HCT116 (cell line): ENCODE results near the gene VWC2L. TPM values are rescaled to one million over a fixed set of nuclear protein-coding genes. Genes with fewer than 3 reads are reported as not detected.

ENCODE experiments used
- ATAC-seq: fragments of 200-7000 bp; cut with Tn5 transposase; 2 replicates; pipeline ENCODE4 v1.9.1; 2020; ENCODE audit warnings: mild to moderate bottlenecking, moderate library complexity
- BruUV-seq: library from RNA; stranded (reverse); fragments of 400-500 nt; replicated peaks from 2 replicates; lab custom pipeline; 2021; lab: Mats Ljungman, UMichigan
- CTCF ChIA-PET: fragments of 300-600 bp; sonication (Branson Sonifier 250); formaldehyde crosslinking; loops from one replicate; lab custom pipeline; 2021; ENCODE audit warnings: antibody characterized with exemption; lab: Charles Lee
- POLR2A ChIA-PET: fragments of 300-600, 350-600 bp; sonication (Branson Sonifier 250); formaldehyde crosslinking; loops from one replicate; lab custom pipeline; 2021; ENCODE audit warnings: antibody characterized with exemption; lab: Charles Lee
- RAD21 ChIA-PET, 2 experiments: fragments of 300-600 bp; sonication (Branson Sonifier 250); formaldehyde crosslinking; loops; one replicate each; lab custom pipeline; 2023; ENCODE audit warnings: low total read pairs in 2 of 2; ENCODE audit not compliant: uncharacterized antibody in 2 of 2, unreplicated experiment in 2 of 2, low non-redundant PET in 1 of 2; lab: Charles Lee
- DNase-seq: peaks from one replicate; pipeline ENCODE4 v3.0.0-alpha.2; 2010; ENCODE audit warnings: low read depth, low spot score
- H2AFZ ChIP-seq: fragments of 200-600 bp; shearing (Covaris generic), sonication (generic); 2 replicates; pipeline ENCODE4 v1.6.1; 2017; ENCODE audit warnings: low read depth, mixed run types, mixed read lengths, antibody characterized with exemption, low read length; ENCODE audit not compliant: poor library complexity, severe bottlenecking
- H3K27ac ChIP-seq: 2 replicates; pipeline ENCODE4 v1.5.1; 2012; ENCODE audit warnings: low read depth, low read length
- H3K27me3 ChIP-seq: fragments of 200-600 bp; sonication (generic); 2 replicates; pipeline ENCODE4 v1.6.1; 2016; ENCODE audit warnings: mixed run types, low read length, mixed read lengths; ENCODE audit not compliant: insufficient read depth
- H3K36me3 ChIP-seq, 2 experiments: fragments of 200-500 bp in 1 of 2; fragments of 200-600 bp in 1 of 2; sonication (Bioruptor generic) in 1 of 2; sonication (generic) in 1 of 2; 2 replicates each; pipeline versions ENCODE4 v1.5.1 to v1.6.1; 2014 to 2016; ENCODE audit warnings: low read length in 2 of 2, inconsistent platforms in 1 of 2, mixed read lengths in 1 of 2, mixed run types in 1 of 2; ENCODE audit not compliant: insufficient read depth in 2 of 2, control insufficient read depth in 1 of 2
- H3K4me1 ChIP-seq, 2 experiments: fragments of 200-600 bp in 1 of 2; sonication (generic) in 1 of 2; 2 replicates each; pipeline versions ENCODE4 v1.5.1 to v1.6.1; 2012 to 2017; ENCODE audit warnings: low read length in 2 of 2, inconsistent platforms in 1 of 2, mild to moderate bottlenecking in 1 of 2, mixed read lengths in 1 of 2, mixed run types in 1 of 2, moderate library complexity in 1 of 2; ENCODE audit not compliant: insufficient read depth in 2 of 2, control insufficient read depth in 1 of 2
- H3K4me2 ChIP-seq: fragments of 200-600 bp; sonication (generic); 2 replicates; pipeline ENCODE4 v1.6.1; 2017; ENCODE audit warnings: mixed run types, low read length, mixed read lengths
- H3K4me3 ChIP-seq, 2 experiments: fragments of 200-600 bp in 1 of 2; sonication (generic) in 1 of 2; replicated peaks in 1 of 2; 2 replicates each; pipeline ENCODE4 v1.5.1; 2011 to 2016; ENCODE audit warnings: low read length in 2 of 2, control low read depth in 1 of 2, low read depth in 1 of 2, mild to moderate bottlenecking in 1 of 2, mixed read lengths in 1 of 2, mixed run types in 1 of 2
- H3K79me2 ChIP-seq: fragments of 200-600 bp; sonication (generic); 2 replicates; pipeline ENCODE4 v1.6.1; 2017; ENCODE audit warnings: mild to moderate bottlenecking, mixed run types, low read length, moderate library complexity, mixed read lengths; ENCODE audit not compliant: insufficient read depth
- H3K9ac ChIP-seq: fragments of 200-600 bp; sonication (generic); 2 replicates; pipeline ENCODE4 v1.6.1; 2016; ENCODE audit warnings: low read length, mixed read lengths
- H3K9me2 ChIP-seq: fragments of 200-600 bp; sonication (generic), shearing (Covaris generic); 2 replicates; pipeline ENCODE4 v1.6.1; 2017; ENCODE audit warnings: mixed run types, mild to moderate bottlenecking, moderate library complexity; ENCODE audit not compliant: insufficient read depth
- H3K9me3 ChIP-seq, 2 experiments: fragments of 200-500 bp in 1 of 2; fragments of 200-600 bp in 1 of 2; sonication (Bioruptor generic) in 1 of 2; sonication (generic) in 1 of 2; 2 replicates each; pipeline ENCODE4 v1.6.1; 2014 to 2017; ENCODE audit warnings: low read length in 2 of 2, mixed read lengths in 2 of 2, inconsistent platforms in 1 of 2, low read depth in 1 of 2, mild to moderate bottlenecking in 1 of 2, mixed run types in 1 of 2, moderate library complexity in 1 of 2; ENCODE audit not compliant: control insufficient read depth in 1 of 2, insufficient read depth in 1 of 2
- H4K20me1 ChIP-seq: fragments of 200-600 bp; sonication (generic), shearing (Covaris generic); 2 replicates; pipeline ENCODE4 v1.6.1; 2017; ENCODE audit warnings: mixed run types, mild to moderate bottlenecking, moderate library complexity; ENCODE audit not compliant: insufficient read depth
- ATF3 ChIP-seq: IDR thresholded peaks from 2 replicates; pipeline ENCODE4 v1.6.1; 2012
- CBX3 ChIP-seq: IDR thresholded peaks from 2 replicates; pipeline ENCODE4 v1.6.1; 2012; ENCODE audit warnings: low read depth
- CEBPB ChIP-seq: IDR thresholded peaks from 2 replicates; pipeline ENCODE4 v1.6.1; 2012; ENCODE audit warnings: low read depth
- ELF1 ChIP-seq: IDR thresholded peaks from 2 replicates; pipeline ENCODE4 v1.6.1; 2012; ENCODE audit warnings: low read depth, borderline replicate concordance
- FOSL1 ChIP-seq: IDR thresholded peaks from 2 replicates; pipeline ENCODE4 v1.6.1; 2012; ENCODE audit warnings: low read depth
- JUND ChIP-seq: IDR thresholded peaks from 2 replicates; pipeline ENCODE4 v1.6.1; 2012
- RAD21 ChIP-seq: IDR thresholded peaks from 2 replicates; pipeline ENCODE4 v1.6.1; 2012; ENCODE audit warnings: low read depth, mild to moderate bottlenecking
- SIN3A ChIP-seq: IDR thresholded peaks from 2 replicates; pipeline ENCODE4 v1.6.1; 2012; ENCODE audit warnings: low read depth
- SRF ChIP-seq: IDR thresholded peaks from 2 replicates; pipeline ENCODE4 v1.6.1; 2012; ENCODE audit warnings: low read depth
- ZNF274 ChIP-seq: fragments of 200-500 bp; sonication (Bioruptor generic); IDR thresholded peaks from 2 replicates; pipeline ENCODE4 v1.6.1; 2014; ENCODE audit warnings: mild to moderate bottlenecking, low read depth, low read length, inconsistent platforms
- intact Hi-C: fragments of 100-400 bp; cut with micrococcal nuclease; formaldehyde crosslinking; loops from 2 replicates; pipeline ENCODE4 v1.10.0; 2022
- total RNA-seq: library from RNA; stranded (reverse); gene quantifications from one replicate; pipeline ENCODE4 v1.2.1, GENCODE V29; 2021; ENCODE audit not compliant: unreplicated experiment
- TF ChIP-seq, protein P1 (sequence below), 3 experiments: fragments of 200-600 bp in 1 of 3; sonication (generic) in 1 of 3; IDR thresholded peaks in 2 of 3; conservative IDR thresholded peaks in 1 of 3; 2 replicates each; pipeline ENCODE4 v1.5.1; 2012 to 2017; ENCODE audit warnings: low read depth in 2 of 3, low read length in 2 of 3, antibody characterized with exemption in 1 of 3, borderline replicate concordance in 1 of 3, control low read depth in 1 of 3, mild to moderate bottlenecking in 1 of 3, mixed read lengths in 1 of 3, mixed run types in 1 of 3, moderate library complexity in 1 of 3; ENCODE audit not compliant: insufficient read depth in 1 of 3

The VWC2L gene
- total RNA-seq, 1 experiment from 2014 or later: not detected

DNA sequence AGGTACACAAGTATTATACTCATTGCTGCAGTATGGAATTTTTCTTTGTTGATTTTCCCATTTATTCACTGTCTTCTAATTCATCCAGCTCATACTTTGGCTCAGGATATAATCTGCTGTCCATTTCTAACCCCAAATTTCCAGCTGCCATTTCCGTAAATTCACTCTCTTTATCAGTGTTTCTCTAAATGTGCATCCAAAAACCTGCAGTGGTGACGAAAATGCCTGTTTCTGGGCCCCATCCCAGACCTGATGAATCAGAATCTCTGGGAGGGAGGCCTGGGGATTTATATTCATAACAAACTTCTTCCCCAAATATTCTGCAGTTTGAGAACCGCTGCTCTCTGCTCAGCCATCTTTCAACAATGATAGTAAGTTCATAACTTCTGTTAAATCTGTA, 86.6 kb downstream of the VWC2L start:
- Histone ChIP-seq H3K4me3 (no peak overlapping the region), H3K4me1 (no peaks in the 10 kb centered on the region), H3K9me2 (no peaks in the 10 kb centered on the region), H3K4me2 (no peak overlapping the region), H3K79me2 (no peaks in the 10 kb centered on the region), H2AFZ (no peak overlapping the region), H3K27ac (no peak overlapping the region), H3K27me3 (no peaks in the 10 kb centered on the region), H4K20me1 (no peaks in the 10 kb centered on the region), H3K36me3 (no peaks in the 10 kb centered on the region), H3K9me3 (no peaks in the 10 kb centered on the region), H3K9ac (no peak overlapping the region)
- intact Hi-C loops: no loop called here
- RAD21 ChIA-PET: no interaction called here
- no peak for ATAC-seq
- BruUV-seq: no TSS peak
- POLR2A ChIA-PET: no interaction called here
- CTCF ChIA-PET: no interaction called here
- no peak for DNase-seq
- no peak for TF ChIP-seq FOSL1
- no peak for TF ChIP-seq ZNF274
- TF ChIP-seq RAD21: no peak
- TF ChIP-seq JUND: no peak
- no peak for TF ChIP-seq ELF1
- TF ChIP-seq SRF: no peak
- TF ChIP-seq SIN3A: no peak
- TF ChIP-seq ATF3: no peak
- TF ChIP-seq, protein P1, sequence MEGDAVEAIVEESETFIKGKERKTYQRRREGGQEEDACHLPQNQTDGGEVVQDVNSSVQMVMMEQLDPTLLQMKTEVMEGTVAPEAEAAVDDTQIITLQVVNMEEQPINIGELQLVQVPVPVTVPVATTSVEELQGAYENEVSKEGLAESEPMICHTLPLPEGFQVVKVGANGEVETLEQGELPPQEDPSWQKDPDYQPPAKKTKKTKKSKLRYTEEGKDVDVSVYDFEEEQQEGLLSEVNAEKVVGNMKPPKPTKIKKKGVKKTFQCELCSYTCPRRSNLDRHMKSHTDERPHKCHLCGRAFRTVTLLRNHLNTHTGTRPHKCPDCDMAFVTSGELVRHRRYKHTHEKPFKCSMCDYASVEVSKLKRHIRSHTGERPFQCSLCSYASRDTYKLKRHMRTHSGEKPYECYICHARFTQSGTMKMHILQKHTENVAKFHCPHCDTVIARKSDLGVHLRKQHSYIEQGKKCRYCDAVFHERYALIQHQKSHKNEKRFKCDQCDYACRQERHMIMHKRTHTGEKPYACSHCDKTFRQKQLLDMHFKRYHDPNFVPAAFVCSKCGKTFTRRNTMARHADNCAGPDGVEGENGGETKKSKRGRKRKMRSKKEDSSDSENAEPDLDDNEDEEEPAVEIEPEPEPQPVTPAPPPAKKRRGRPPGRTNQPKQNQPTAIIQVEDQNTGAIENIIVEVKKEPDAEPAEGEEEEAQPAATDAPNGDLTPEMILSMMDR (IDR thresholded peaks at IDR 0.05 in 2 of 3, conservative IDR thresholded peaks at IDR 0.05 in 1 of 3; ENCODE audit: borderline replicate concordance in 1 of 3, insufficient read depth in 1 of 3, low read depth in 2 of 3, low read length in 2 of 3): no peak
- no peak for TF ChIP-seq CEBPB
- TF ChIP-seq CBX3: no peak
